GM12878 (cell line): ENCODE measurements around the gene LRRC3C. TPM values are rescaled to one million over a fixed set of nuclear protein-coding genes. Genes with fewer than 3 reads are reported as not detected.

Source experiments
- ATF2 ChIP-seq: IDR thresholded peaks from 2 replicates; pipeline ENCODE4 v1.6.1; 2012; ENCODE audit warnings: low read length, inconsistent platforms
- BACH1 ChIP-seq: fragments of 450-650 bp; IDR thresholded peaks from 2 replicates; pipeline ENCODE4 v1.6.1; 2017; ENCODE audit warnings: mild to moderate bottlenecking, borderline replicate concordance
- BCL3 ChIP-seq: IDR thresholded peaks from 2 replicates; pipeline ENCODE4 v1.6.1; 2011; ENCODE audit warnings: borderline replicate concordance, low read depth, mild to moderate bottlenecking, moderate library complexity, low read length; ENCODE audit not compliant: insufficient read depth, poor library complexity, severe bottlenecking
- BRCA1 ChIP-seq: IDR thresholded peaks from 2 replicates; pipeline ENCODE4 v1.6.1; 2011; ENCODE audit warnings: low read depth, low read length, improper control_type of control experiment
- CREB1 ChIP-seq: IDR thresholded peaks from 2 replicates; pipeline ENCODE4 v1.6.1; 2012; ENCODE audit warnings: low read depth, mild to moderate bottlenecking, inconsistent platforms
- DPF2 ChIP-seq: fragments of 450-650 bp; IDR thresholded peaks from 2 replicates; pipeline ENCODE4 v1.6.1; 2017; ENCODE audit warnings: mild to moderate bottlenecking
- E2F4 ChIP-seq: IDR thresholded peaks from 2 replicates; pipeline ENCODE4 v1.6.1; 2012; ENCODE audit warnings: low read depth, low read length, improper control_type of control experiment
- E4F1 ChIP-seq: fragments of 450-650 bp; IDR thresholded peaks from 2 replicates; pipeline ENCODE4 v1.6.1; 2018; ENCODE audit warnings: borderline replicate concordance, mild to moderate bottlenecking; ENCODE audit not compliant: partially characterized antibody
- EGR1 ChIP-seq, 2 experiments: IDR thresholded peaks; 1 replicate in 1 of 2; 2 replicates in 1 of 2; pipeline ENCODE4 v1.6.1; 2011 to 2012; ENCODE audit warnings: low read depth in 2 of 2, low read length in 2 of 2, borderline replicate concordance in 1 of 2, mild to moderate bottlenecking in 1 of 2, moderate library complexity in 1 of 2
- IKZF2 ChIP-seq, 2 experiments: fragments of 450-650 bp; IDR thresholded peaks; 2 replicates each; pipeline ENCODE4 v1.6.1; 2017; ENCODE audit warnings: mild to moderate bottlenecking in 2 of 2, moderate library complexity in 2 of 2
- IRF4 ChIP-seq: IDR thresholded peaks from 2 replicates; pipeline ENCODE4 v1.6.1; 2011; ENCODE audit warnings: low read depth, low read length
- IRF5 ChIP-seq: fragments of 450-650 bp; IDR thresholded peaks from 2 replicates; pipeline ENCODE4 v1.6.1; 2017; ENCODE audit warnings: borderline replicate concordance
- JUNB ChIP-seq: IDR thresholded peaks from 2 replicates; pipeline ENCODE4 v1.6.1; 2016; ENCODE audit warnings: antibody characterized with exemption, mild to moderate bottlenecking
- JUND ChIP-seq: IDR thresholded peaks from 2 replicates; pipeline ENCODE4 v1.6.1; 2012; ENCODE audit warnings: low read depth, mild to moderate bottlenecking, low read length, improper control_type of control experiment, moderate library complexity
- MTA3 ChIP-seq: IDR thresholded peaks from 2 replicates; pipeline ENCODE4 v1.6.1; 2012; ENCODE audit warnings: low read length, inconsistent platforms, borderline replicate concordance
- POU2F2 ChIP-seq: IDR thresholded peaks from 3 replicates; pipeline ENCODE4 v1.6.1; 2011; ENCODE audit warnings: low read depth, mild to moderate bottlenecking, low read length, borderline replicate concordance
- RCOR1 ChIP-seq: conservative IDR thresholded peaks from 2 replicates; pipeline ENCODE4 v1.6.1; 2012; ENCODE audit warnings: low read depth, low read length, improper control_type of control experiment
- RELA ChIP-seq: fragments of 450-650 bp; IDR thresholded peaks from 2 replicates; pipeline ENCODE4 v1.8.0; 2014; ENCODE audit warnings: borderline replicate concordance; ENCODE audit not compliant: partially characterized antibody
- SPI1 ChIP-seq: IDR thresholded peaks from 2 replicates; pipeline ENCODE4 v1.6.1; 2011; ENCODE audit warnings: low read depth, mild to moderate bottlenecking, low read length, moderate library complexity, borderline replicate concordance; ENCODE audit not compliant: insufficient read depth
- SRF ChIP-seq, 2 experiments: IDR thresholded peaks; 2 replicates each; pipeline ENCODE4 v1.6.1; 2011; ENCODE audit warnings: low read depth in 2 of 2, low read length in 2 of 2, mild to moderate bottlenecking in 1 of 2, moderate library complexity in 1 of 2
- TCF7 ChIP-seq: IDR thresholded peaks from 2 replicates; pipeline ENCODE4 v1.6.1; 2014; ENCODE audit warnings: antibody characterized with exemption, borderline replicate concordance
- ZNF274 ChIP-seq: IDR thresholded peaks from one replicate; pipeline ENCODE4 v1.8.0; 2011; ENCODE audit not compliant: insufficient read length, insufficient read depth
- ZNF622 ChIP-seq: fragments of 450-650 bp; IDR thresholded peaks from 2 replicates; pipeline ENCODE4 v1.6.1; 2017; ENCODE audit warnings: mild to moderate bottlenecking, inconsistent platforms
- polyA plus RNA-seq, 11 experiments: library from polyadenylated mRNA; depleted of rRNA in 4 of 11; unstranded in 6 of 11; stranded (reverse) in 5 of 11; fragments of >200 nt; fragmentation: Nextera tagmentation in 4 of 11; fragmentation: Illumina TruSeq in 1 of 11; extraction: Ambion mirVana in 4 of 11; extraction: Trizol in 1 of 11; gene quantifications; 1 replicate in 1 of 11; 2 replicates in 10 of 11; pipeline versions ENCODE4 v1.2.1 to v1.2.3, GENCODE V29; 2011 to 2016; ENCODE audit warnings: inconsistent platforms in 2 of 11, missing spikeins in 2 of 11, low read depth in 1 of 11
- total RNA-seq, 4 experiments: library from RNA; depleted of rRNA in 3 of 4; stranded (reverse); fragments of >200 nt in 3 of 4; fragmentation: Illumina TruSeq in 1 of 4; extraction: Trizol in 1 of 4; gene quantifications; 2 replicates each; pipeline versions ENCODE4 v1.2.1 to v1.2.3, GENCODE V29; 2013 to 2021

Gene LRRC3C
- total and polyA plus RNA-seq, 10 of the 15 experiments (the other 5 are each of a cell fraction or from before 2014, with no cell fraction given), result not detected

- no peak for TF ChIP-seq E2F4
- TF ChIP-seq BCL3, result no peak
- TF ChIP-seq ZNF622, result no peak
- no peak for TF ChIP-seq E4F1
- no peak for TF ChIP-seq SRF (IDR thresholded peaks at IDR 0.05; ENCODE audit: low read depth in 2 of 2, low read length in 2 of 2)
- no peak for TF ChIP-seq JUND
- no peak for TF ChIP-seq SPI1
- TF ChIP-seq ATF2, result peak; percentile 91
- TF ChIP-seq JUNB, result peak; percentile 72
- no peak for TF ChIP-seq IRF5
- TF ChIP-seq POU2F2, result no peak
- TF ChIP-seq TCF7, result no peak
- peak; percentile 49 to 67; a peak in 2 of 4 replicates for TF ChIP-seq IKZF2 (IDR thresholded peaks at IDR 0.05)
- peak; percentile 83 for TF ChIP-seq RELA
- TF ChIP-seq DPF2, result peak; percentile 67; the same call in 1 of the 2 replicates
- no peak for TF ChIP-seq ZNF274
- no peak for TF ChIP-seq BACH1
- 0 out of 2 replicates have a peak, but pooled peaks have one; percentile 35 for TF ChIP-seq MTA3
- peak; percentile 90 for TF ChIP-seq CREB1
- TF ChIP-seq EGR1 (IDR thresholded peaks at IDR 0.05; ENCODE audit: borderline replicate concordance in 1 of 2, low read depth in 2 of 2, low read length in 2 of 2), result no peak
- peak; percentile 53; the same call in 1 of the 2 replicates for TF ChIP-seq IRF4
- no peak for TF ChIP-seq BRCA1
- TF ChIP-seq RCOR1, result no peak
Observed at GRCh38 chr17:39939588-39940419, 12.3 kb downstream of the LRRC3C start (continued).
